ENCODE measurements around the gene CHID1.

GRCh38 chr11:853682-854448, 56.7 kb downstream of the CHID1 start:
- TF ChIP-seq, protein P1, sequence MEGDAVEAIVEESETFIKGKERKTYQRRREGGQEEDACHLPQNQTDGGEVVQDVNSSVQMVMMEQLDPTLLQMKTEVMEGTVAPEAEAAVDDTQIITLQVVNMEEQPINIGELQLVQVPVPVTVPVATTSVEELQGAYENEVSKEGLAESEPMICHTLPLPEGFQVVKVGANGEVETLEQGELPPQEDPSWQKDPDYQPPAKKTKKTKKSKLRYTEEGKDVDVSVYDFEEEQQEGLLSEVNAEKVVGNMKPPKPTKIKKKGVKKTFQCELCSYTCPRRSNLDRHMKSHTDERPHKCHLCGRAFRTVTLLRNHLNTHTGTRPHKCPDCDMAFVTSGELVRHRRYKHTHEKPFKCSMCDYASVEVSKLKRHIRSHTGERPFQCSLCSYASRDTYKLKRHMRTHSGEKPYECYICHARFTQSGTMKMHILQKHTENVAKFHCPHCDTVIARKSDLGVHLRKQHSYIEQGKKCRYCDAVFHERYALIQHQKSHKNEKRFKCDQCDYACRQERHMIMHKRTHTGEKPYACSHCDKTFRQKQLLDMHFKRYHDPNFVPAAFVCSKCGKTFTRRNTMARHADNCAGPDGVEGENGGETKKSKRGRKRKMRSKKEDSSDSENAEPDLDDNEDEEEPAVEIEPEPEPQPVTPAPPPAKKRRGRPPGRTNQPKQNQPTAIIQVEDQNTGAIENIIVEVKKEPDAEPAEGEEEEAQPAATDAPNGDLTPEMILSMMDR (IDR thresholded peaks at IDR 0.05), result no peak
- TF ChIP-seq POLR2A (IDR thresholded peaks at IDR 0.05), result no peak

Measured in body of pancreas (tissue), 4 donors.